Fibroblast of lung (primary cell): ENCODE data around the gene LEKR1.

Experiments
- CTCF ChIP-seq, 2 donors: IDR thresholded peaks in 1 of 2; conservative IDR thresholded peaks in 1 of 2; 1 replicate in 1 of 2; 2 replicates in 1 of 2; pipeline ENCODE4 v1.5.1; 2011 to 2012; ENCODE audit warnings: low read length in 2 of 2, control low read depth in 1 of 2, inconsistent platforms in 1 of 2, low read depth in 1 of 2, mild to moderate bottlenecking in 1 of 2
- EZH2 ChIP-seq: IDR thresholded peaks from 2 replicates; pipeline ENCODE4 v1.5.1; 2012; ENCODE audit warnings: low read length, control low read depth, mild to moderate bottlenecking; ENCODE audit errors: missing control alignments

- TF ChIP-seq EZH2 (no peak), CTCF (conservative IDR thresholded peaks at IDR 0.05 in 1 of 2, IDR thresholded peaks at IDR 0.05 in 1 of 2; ENCODE audit: low read depth in 1 of 2, low read length in 2 of 2) (no peak)
Observed at GRCh38 chr3:156908398-156908797, 82.2 kb downstream of the LEKR1 start.
